ENCODE measurements around the gene TMEM120B. TPM values are rescaled to one million over a fixed set of nuclear protein-coding genes. Genes with fewer than 3 reads are reported as not detected.
"Not testable (repeated sequence)": the region's sequence is repeated elsewhere in the genome, so short reads cannot be mapped to it uniquely, and the experiment has no call there.

Gene TMEM120B
- total RNA-seq, 1 donor from 2014 or later = 3.9 TPM

GRCh38 chr12:121773011-121773777 is 60.6 kb downstream of the TMEM120B start:
- DNase-seq (ENCODE audit: low read depth in 2 of 2) = peak in 1 of 2 donors; percentile 50

DNA sequence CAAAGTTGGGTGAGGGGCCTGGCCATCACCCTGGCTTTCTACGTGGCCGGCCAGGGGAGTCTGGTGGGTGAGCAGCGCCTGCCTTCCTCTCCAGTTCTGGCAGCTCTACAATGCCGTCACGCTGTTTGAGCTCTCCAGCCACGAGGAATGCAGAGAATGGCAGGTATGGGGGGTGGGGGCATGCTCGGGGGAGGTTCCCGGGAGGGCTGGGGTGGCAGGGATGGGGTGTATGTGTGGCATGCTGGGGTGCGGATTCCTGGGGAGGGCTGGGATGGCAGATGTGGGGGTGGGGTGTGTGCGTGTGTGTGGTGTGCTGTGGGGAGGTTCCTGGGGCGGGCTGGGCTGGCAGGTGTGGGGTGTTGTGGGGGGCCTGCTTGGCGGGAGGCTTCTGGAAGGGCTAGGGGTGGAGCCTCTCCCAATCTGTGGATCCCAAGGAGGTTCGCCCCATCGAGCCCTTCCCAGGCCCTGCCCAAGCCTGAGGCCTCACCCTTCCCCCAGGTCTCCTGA is 62.5 kb downstream of the TMEM120B start:
- DNase-seq (ENCODE audit: low read depth in 2 of 2) = no peak

GRCh38 chr12:121775501-121775900 is 62.9 kb downstream of the TMEM120B start:
- no peak for DNase-seq (ENCODE audit: low read depth in 2 of 2)

DNA sequence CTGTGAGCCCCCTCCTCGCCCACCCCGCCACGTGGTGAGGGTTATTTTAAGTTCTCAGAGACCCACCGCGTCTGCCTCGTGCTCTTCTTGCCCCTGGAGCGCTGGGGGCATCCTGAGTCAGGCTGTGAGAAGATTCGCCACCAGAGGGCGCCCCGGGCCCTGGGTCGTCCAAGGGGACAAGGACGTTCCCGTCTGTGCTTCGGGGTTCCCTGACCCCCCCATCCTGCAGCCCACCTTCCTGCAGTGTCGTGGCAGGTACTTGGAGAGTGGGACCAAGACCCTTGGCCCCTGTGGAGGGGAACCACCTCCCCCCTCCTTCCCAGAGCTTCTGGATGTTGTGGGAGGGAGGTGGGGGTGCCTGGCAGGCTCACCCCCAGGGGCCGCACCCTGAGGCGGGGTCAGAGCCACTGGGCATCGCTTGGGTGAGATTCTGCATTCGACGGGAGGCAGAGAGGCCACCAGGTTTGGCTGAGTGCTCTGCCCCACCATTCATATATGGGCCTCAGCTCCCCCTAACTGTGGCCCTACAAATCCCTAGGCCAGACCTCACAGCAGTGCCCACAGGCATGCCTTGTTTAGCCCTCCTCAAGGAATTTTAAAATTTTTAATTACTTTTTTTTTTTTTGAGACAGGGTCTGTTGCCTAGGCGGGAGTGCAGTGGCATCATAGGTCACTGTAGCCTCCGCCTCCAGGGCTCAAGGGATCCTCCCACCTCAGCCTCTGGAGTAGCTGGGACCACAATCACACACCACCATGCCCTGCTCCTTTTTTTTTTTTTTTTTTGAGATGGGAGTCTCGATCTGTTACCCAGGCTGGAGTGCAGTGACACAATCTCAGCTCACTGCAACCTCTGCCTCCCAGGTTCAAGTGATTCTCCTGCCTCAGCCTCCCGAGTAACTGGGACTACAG is 63.9 kb downstream of the TMEM120B start:
- DNase-seq (ENCODE audit: low read depth in 2 of 2) = peak in 1 of 2 donors; percentile 66

- DNase-seq (ENCODE audit: low read depth in 2 of 2) = no peak
These were observed 66.2 kb downstream of the TMEM120B start for GRCh38 chr12:121778567-121779421.

- DNase-seq (ENCODE audit: low read depth in 2 of 2) = no peak
These were observed 66.9 kb downstream of the TMEM120B start for GRCh38 chr12:121779422-121779895.

DNA sequence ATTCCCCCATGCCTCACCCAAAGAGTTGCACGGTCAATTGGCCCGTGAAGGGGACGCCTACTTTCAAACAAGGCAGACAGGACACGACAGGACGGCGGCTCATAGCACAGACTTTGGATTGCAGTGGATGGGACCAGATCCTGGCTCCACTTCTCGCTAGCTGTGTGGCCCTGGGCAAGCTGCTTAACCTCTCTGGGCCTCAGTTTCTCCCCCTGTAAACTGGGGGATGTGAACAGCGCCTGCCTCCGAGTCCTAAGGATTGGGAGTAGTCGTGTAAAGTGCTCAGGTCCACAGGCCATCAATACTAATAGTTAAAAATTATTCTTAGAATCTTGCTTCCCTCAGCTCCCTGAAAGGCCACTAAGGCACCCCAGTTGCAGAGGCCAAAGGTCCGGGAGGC is 67.9 kb downstream of the TMEM120B start:
- no peak for DNase-seq (ENCODE audit: low read depth in 2 of 2)

DNA sequence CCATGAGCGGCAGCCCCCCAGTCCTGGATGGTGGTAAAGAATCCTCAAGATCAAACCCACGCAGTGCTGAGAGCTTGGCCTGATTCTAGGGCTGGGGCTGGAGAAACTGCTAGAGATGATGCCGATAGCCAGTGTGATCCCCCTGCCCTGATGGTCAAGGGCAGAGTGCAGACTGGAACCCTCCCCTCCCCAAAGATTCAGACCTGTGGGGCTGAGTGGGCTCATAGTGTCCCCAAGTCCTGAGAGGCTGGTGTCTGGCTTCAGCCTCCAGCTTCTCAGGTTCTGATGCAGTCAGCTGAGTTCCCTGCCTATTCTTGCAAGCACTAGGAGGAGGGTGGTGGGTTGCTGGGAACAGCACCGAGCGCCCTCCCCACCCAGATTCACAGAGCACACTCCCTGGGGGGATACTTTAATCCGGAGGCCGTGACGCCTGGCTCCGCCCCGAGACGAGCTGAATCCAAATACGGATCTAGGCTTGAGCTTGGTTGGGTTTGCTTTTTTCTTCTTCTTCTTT is 69.0 kb downstream of the TMEM120B start:
- no peak for DNase-seq (ENCODE audit: low read depth in 2 of 2)

- no peak for DNase-seq (ENCODE audit: low read depth in 2 of 2)
These were observed 69.7 kb downstream of the TMEM120B start for GRCh38 chr12:121781998-121782979.

- peak in 1 of 2 donors; percentile 24 for DNase-seq (ENCODE audit: low read depth in 2 of 2)
These were observed 71.2 kb downstream of the TMEM120B start for GRCh38 chr12:121783766-121784165.

GRCh38 chr12:121784460-121784859 is 71.9 kb downstream of the TMEM120B start:
- peak in 1 of 2 donors; percentile 74 for DNase-seq (ENCODE audit: low read depth in 2 of 2)

DNA sequence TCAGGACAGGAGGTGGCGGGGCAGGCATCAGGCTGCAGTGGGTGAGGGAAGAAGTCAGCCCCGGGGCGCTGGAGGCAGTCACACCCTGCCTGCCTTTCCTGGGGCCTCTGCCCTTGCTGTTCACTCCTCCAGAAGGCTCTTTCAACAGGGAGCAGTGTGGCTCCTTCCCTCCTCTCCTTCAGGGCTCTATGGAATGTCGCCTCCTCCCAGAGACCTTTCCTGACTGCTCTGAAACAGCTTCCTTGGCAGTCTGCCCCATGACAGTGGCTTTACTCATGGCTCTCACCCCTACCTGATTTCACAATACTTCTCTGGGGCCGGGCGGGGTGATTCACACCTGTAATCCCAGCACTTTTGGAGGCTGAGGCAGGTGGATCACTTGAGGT is 73.9 kb downstream of the TMEM120B start:
- DNase-seq (ENCODE audit: low read depth in 2 of 2) = peak in 1 of 2 donors; percentile 67

- DNase-seq (ENCODE audit: low read depth in 2 of 2) = no peak
These were observed 74.8 kb downstream of the TMEM120B start for GRCh38 chr12:121787063-121788025.

- DNase-seq (ENCODE audit: low read depth in 2 of 2) = no peak
These were observed 75.7 kb downstream of the TMEM120B start for GRCh38 chr12:121788176-121788818.

- DNase-seq (ENCODE audit: low read depth in 2 of 2) = no peak
These were observed 76.8 kb downstream of the TMEM120B start for GRCh38 chr12:121789233-121789781.

GRCh38 chr12:121789800-121790728 is 77.5 kb downstream of the TMEM120B start:
- DNase-seq (ENCODE audit: low read depth in 2 of 2) = peak in 1 of 2 donors; percentile 63

- DNase-seq (ENCODE audit: low read depth in 2 of 2) = not testable (repeated sequence)
These were observed 78.2 kb downstream of the TMEM120B start for GRCh38 chr12:121790785-121791184.

All from dermis microvascular lymphatic vessel endothelial cell (primary cell).